GM12874 (cell line): ENCODE measurements around the gene CHCHD6.

ENCODE experiments used
- TF ChIP-seq, protein P1 (sequence below): IDR thresholded peaks from 2 replicates; pipeline ENCODE4 v1.5.1; 2011; ENCODE audit warnings: low read depth, mild to moderate bottlenecking, control low read depth, low read length, moderate library complexity; ENCODE audit not compliant: insufficient read depth

Gene CHCHD6

DNA sequence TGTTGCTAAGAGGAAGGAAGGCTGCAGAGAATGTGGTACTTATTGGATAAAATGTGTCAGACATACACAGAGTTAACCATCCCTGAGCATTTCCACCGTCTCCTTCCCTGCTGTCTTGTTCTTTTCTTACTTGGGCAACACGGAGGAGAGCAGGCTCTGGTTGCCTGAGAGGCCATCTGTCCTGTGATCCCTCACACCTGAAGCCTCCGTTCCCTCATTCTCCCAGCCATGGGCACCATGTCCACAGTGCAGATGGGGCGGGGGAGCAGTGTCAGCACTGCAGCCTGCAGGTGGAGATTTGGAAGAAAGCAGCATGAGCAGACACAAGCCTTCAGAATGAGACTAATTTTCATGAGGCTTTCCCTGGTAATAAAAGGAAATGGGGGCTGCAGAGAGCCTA is 133.7 kb downstream of the CHCHD6 start:
- TF ChIP-seq, protein P1, sequence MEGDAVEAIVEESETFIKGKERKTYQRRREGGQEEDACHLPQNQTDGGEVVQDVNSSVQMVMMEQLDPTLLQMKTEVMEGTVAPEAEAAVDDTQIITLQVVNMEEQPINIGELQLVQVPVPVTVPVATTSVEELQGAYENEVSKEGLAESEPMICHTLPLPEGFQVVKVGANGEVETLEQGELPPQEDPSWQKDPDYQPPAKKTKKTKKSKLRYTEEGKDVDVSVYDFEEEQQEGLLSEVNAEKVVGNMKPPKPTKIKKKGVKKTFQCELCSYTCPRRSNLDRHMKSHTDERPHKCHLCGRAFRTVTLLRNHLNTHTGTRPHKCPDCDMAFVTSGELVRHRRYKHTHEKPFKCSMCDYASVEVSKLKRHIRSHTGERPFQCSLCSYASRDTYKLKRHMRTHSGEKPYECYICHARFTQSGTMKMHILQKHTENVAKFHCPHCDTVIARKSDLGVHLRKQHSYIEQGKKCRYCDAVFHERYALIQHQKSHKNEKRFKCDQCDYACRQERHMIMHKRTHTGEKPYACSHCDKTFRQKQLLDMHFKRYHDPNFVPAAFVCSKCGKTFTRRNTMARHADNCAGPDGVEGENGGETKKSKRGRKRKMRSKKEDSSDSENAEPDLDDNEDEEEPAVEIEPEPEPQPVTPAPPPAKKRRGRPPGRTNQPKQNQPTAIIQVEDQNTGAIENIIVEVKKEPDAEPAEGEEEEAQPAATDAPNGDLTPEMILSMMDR: no peak

DNA sequence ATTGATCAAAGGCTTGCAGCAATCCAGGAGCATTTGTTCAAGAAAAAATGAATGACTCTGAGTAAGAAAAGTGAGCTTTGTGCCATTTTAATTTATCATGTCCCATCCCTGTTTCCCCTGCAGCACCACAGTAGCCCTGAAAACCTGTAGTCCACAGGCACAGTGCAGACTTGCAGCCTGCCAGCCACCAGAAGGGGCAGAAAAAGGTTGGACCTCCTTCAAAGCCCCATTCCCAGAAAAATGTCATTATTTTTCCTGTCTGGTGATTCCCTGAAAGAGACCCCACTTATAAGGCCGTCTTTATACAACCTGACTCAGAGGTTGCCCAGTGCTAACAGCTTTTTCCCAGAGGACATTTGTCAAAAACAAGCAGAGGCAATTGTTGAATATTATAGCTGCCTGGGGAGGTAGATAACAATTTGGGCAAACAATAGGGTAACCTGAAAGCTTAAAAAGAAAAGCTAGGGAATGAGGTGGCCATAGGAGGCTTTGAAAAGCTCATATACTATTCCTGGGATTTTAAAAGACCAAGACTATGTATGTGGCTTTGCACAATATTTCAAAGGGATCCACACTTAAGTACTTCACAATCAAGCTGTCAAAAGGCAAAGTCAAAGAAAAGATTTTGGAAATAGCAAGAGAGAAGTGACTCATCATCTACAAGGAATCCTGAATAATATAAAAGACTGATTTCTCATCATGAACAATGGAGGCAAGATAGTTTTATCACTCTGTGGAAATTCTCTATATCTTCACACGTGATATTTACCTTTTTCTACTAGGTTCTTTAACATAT is 142.1 kb downstream of the CHCHD6 start:
- TF ChIP-seq, protein P1: no peak

DNA sequence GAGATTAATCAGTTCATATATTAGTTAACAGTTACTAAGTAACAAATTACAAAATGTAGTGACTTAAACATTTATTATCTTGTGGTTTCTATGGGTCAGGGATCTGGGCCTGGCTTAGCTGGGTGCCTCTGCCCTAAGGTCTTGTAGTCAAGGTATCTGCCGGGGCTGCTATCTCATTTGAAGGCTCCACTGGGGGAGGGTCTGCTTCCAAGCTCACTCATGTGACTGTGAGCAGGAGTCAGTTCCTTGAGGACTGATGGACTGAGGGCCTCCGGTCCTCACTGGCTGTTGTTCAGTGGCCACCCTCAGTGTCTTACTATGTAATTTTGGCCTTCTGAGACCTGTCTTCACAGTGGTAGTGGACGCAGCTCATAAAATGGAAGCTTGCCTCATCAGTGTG is 143.0 kb downstream of the CHCHD6 start:
- TF ChIP-seq, protein P1: no peak

DNA sequence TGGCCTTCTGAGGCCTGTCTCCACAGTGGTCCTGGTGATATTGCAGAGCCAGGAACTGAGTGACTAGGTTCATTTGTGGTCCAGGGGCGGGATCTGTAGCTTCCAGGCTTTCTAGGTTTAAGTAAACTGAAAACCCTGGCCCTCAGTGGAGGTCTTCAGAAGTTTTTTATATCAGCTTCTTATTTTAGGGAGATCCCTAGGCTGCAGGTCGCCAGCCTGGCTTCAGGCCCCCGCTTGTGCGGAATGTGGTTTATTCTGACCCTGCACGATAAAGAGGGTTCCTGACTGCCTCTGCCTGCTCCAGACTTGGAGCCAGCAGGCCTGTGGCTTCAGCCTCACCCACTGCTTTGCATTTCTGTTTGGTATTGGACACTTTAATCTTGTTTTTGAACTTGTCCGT is 145.0 kb downstream of the CHCHD6 start:
- TF ChIP-seq, protein P1: no peak

DNA sequence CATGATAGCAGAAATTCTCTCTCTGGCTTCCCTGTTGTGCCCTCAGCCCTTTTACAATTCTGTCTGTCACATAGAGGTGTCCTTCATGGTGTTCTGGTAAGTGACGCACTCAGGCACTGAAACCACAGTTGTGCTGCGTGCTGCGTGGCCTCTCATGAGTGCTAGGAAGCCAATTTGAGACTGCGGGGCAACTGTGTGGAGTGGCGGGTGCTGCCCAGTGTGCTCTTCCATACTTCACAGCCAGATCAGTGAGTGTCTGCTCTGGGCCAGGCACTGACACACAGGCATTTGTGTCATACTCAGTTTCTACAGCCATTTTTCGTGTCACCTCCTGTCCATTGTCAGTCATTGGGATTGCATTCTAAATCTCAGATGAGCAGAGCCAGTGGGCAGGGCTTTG is 145.7 kb downstream of the CHCHD6 start:
- TF ChIP-seq, protein P1: no peak

DNA sequence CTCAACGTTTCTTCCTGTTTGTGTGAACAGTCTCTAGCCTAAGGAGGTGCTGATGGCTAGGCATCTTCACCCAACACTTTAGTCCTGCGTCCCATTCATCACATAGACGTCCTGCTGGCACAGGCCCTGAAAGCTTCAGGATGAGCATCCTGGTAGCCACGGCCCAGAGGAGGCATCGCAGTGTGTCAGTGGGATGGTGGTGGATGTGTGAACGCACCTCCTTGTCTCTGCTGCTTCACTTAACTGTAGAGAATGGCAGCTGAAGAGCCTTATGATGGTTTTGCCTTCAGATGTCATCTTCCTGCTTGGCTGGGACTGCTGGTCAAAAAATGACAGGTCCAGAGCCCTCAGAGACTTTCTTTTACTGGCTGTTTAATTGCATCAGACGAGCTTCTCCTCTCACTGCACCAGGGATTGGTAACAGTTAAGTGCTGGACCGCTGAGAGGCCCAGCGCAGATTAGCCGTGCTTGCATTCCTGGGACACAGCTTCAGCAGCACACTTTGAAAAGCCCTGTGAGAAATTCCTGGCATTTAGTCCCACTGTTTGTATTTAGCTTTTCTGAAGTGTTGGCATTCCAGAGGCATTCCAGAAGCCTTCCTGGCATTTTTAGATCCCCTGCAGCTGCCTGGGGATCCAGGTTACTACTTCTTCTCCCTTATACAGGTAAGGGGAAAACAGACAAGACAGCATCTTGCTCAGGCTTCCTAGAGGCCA is 146.5 kb downstream of the CHCHD6 start:
- TF ChIP-seq, protein P1: no peak

DNA sequence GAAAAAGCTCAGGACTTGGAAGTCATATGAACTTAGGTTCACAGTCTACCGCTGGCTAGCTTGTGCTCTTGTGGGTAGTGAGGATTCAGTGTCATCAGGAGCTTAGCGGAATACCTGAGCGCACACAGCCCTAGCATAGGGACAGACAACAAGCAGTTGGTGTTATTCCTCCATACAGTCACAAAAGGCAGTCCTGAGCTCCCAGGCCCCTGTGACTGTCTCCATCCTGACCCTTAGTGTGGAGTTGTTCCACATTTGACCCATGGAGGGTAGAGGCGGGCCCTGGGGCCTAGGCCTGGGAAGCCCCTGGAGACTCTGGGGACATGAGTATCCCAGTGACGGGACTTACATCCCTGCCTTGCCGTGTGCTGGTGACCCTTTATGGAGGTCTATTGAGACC is 147.3 kb downstream of the CHCHD6 start:
- TF ChIP-seq, protein P1: no peak
